Loucy (cell line): ENCODE results near the gene PPIG.

Source experiments
- EZH2phosphoT487 ChIP-seq: fragments of 200-600 bp; IDR thresholded peaks from 2 replicates; pipeline ENCODE4 v1.6.1; 2018; ENCODE audit warnings: antibody characterized with exemption, mild to moderate bottlenecking, moderate library complexity, borderline replicate concordance
- TF ChIP-seq, protein P1 (sequence below): fragments of 200-600 bp; sonication (generic); conservative IDR thresholded peaks from 2 replicates; pipeline ENCODE4 v1.5.1; 2014; ENCODE audit warnings: mild to moderate bottlenecking, antibody characterized with exemption, low read length

DNA sequence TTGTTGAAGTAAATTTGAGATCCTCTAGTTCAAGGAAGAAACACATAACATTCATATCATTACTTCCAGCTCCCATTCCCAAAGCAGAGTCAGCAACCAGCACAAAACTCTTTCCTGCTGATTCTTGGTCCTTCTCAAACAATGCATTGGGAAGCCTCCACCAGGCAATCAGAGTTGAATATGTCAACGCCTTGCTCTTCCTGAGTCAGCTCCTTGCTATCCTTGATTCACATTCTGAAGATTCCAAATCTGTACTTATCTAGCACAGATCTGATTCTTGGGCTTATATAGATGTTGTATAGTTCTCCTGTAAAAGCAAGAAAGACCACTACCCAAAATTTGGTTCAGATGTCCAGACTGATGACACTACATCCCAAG lies 80.4 kb downstream of the PPIG start:
- TF ChIP-seq, protein P1, sequence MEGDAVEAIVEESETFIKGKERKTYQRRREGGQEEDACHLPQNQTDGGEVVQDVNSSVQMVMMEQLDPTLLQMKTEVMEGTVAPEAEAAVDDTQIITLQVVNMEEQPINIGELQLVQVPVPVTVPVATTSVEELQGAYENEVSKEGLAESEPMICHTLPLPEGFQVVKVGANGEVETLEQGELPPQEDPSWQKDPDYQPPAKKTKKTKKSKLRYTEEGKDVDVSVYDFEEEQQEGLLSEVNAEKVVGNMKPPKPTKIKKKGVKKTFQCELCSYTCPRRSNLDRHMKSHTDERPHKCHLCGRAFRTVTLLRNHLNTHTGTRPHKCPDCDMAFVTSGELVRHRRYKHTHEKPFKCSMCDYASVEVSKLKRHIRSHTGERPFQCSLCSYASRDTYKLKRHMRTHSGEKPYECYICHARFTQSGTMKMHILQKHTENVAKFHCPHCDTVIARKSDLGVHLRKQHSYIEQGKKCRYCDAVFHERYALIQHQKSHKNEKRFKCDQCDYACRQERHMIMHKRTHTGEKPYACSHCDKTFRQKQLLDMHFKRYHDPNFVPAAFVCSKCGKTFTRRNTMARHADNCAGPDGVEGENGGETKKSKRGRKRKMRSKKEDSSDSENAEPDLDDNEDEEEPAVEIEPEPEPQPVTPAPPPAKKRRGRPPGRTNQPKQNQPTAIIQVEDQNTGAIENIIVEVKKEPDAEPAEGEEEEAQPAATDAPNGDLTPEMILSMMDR, result no peak
- no peak for TF ChIP-seq EZH2phosphoT487
